NCI-H69 (cell line): ENCODE measurements around the gene ADGRB3.
"Not testable (repeated sequence)": the region's sequence is repeated elsewhere in the genome, so short reads cannot be mapped to it uniquely, and the experiment has no call there.

Source experiments
- DNase-seq: peaks from one replicate; lab custom pipeline; 2025; lab: John Stamatoyannopoulos, UW

Gene ADGRB3

DNA sequence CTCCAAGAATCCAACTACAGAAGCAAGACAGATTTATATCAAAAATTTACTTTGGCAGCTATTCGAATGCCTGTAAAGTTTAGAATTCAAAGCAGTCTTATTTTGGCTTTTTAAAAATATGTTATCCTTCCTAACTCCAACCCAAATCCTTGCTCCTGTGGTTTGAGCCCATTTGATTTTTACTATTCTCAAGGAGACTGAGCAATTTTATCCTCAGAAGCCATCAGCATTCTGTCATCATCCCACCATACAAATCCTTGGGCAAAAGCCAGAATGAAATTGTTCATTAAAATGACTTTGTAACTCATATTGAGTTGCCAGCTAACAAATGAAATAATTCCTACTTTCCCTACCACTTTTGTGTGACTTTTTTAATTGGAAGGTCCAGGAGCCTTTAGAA lies 392.8 kb downstream of the ADGRB3 start:
- DNase-seq, result no peak

DNA sequence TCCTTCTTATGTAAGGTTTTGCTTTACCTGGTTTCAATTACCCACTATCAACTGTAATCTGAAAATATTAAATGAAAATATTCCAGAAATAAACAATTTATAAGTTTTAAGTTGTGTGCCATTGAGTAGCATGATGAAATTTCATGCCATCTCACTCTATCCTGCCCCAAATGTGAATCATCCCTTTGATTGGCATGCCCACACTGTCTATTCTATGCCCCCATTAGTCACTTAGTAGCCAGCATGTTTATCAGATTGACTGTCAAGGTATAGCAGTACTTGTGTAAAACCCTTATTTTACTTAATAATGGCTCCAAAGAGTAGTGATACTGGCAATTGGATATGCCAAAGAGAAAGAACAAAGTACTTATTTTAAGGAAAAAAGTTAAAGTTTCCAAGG lies 403.8 kb downstream of the ADGRB3 start:
- no peak for DNase-seq

DNA sequence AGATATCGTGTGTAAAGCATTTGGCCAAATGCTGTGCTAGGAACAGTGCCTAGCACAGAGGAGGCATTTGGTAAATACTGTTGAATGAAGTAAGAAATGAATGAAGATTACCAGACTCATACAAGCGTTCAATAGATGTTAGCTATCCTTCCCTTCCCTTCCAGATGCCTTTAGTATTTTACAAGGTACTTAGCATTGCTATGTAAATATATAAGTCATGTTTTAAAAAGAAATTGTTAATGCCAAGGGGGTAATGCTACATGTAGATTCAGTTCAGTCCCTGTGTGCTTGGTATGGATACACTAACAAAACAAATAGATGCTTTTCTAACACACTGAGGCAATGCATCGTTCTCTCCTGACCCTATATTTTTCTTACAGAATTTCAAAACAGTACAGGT lies 407.2 kb downstream of the ADGRB3 start:
- DNase-seq, result no peak

DNA sequence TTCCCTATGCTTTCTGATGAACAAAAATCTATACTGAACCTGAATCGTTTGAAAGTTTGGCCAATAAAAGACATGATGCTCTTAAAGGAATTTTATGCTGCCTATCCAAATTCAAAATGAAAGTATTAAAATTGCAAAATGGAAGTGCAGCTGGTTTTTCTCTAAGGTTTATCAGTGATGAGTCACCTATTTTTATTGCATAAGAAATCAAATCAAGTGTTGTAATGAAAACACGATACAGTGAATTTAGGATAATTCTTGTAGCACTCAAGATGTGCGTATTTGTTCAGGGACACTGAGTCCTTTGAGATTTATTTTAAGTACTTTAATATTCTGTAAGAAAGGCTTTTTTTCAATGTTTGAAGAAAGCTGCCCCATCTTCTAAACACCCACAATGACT lies 409.5 kb downstream of the ADGRB3 start:
- DNase-seq, result no peak

DNA sequence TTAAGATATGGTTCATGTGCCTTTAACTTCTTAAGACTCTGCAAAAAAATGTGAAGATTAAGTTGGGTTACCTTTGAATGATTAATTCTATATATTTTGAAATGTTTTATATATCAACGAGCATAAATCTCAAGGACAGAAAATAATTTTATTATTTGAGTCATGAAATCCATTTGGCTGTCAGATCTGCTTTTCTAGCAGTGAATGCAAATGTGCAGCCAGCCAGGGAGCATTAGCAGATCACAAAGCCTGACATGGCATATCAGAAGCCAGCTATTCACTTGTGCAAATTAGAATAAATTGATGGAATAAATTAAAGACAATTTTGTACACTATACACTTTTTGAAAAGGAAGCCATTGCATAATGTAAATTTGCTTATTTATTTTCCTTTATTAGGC lies 424.3 kb downstream of the ADGRB3 start:
- DNase-seq, result no peak

- no peak for DNase-seq
Observed at GRCh38 chr6:69061066-69061465, 426.0 kb downstream of the ADGRB3 start.

DNA sequence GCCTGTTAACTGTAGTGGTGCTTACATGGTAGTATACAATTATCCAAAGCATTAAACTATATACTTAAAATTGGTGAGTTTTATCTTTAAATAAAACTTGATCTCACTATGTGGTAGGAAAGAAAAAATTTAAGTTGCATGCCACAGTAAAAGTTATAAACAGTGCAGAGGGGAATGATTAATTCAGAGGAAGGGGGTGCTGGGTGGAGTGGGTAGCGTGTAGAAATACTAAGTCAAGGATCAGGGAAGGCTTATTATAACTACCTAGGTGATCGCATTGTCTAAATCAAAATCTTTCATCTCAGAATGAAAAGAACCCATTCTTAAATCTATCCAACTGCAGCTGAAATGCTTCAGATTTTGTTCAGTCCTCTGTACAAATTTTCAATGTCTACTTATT lies 428.3 kb downstream of the ADGRB3 start:
- no peak for DNase-seq

GRCh38 chr6:69064226-69064625 lies 429.1 kb downstream of the ADGRB3 start:
- DNase-seq, result no peak

DNA sequence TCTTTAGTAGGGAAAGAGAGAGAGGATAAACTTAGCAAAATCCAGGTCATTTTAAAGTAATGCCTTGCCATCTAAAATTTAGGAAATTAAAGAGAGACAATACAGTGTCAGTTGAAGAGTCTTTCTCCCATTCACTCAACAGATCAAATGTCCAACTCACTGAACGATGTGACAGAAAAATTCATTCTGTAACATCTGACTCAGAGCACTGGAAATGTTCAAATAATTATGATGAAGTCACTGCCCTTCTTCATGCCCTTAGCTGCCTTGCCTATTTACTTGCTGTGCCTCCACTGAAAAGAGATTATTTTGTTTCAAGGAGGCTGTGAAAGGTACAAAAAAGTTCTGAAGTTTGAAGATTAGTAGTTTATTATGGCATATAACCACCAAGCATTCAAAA lies 434.8 kb downstream of the ADGRB3 start:
- no peak for DNase-seq

DNA sequence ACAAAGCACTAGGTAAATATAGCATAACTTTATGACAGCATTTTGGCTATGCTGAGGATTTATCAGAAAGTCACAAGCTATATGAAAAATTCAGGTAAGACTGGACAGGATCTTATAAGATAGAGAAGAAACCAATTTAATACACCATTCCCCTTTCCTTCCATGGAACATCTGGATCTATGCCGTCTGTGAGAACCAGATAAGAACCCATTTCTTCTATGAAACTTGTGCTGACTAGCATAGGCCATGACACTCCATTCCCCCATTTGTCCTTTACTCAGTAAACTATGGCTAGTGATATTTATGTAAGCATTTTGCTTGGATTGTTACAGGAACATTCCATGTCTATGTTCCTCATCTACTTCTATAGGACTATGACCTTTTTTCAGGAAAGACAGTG lies 437.7 kb downstream of the ADGRB3 start:
- no peak for DNase-seq

GRCh38 chr6:69084746-69085335 lies 449.8 kb downstream of the ADGRB3 start:
- DNase-seq, result no peak

DNA sequence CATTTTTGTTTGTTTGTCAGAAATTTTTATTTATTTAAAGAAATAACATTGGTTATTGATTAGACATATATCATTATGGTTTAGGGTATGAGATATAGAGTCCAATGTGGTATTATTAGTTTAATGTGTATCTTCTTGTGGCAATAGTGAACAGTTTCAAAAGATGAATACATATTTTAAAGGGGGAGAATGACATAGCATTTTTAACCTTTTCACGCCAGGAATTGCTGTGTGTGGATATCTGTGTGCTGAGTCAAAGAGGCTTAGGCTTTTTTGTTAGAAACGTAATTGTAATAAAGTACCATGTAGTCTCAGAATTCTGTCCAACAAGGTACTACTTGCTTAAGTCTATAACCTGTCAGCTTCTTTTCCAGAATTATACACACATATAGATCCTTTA lies 451.6 kb downstream of the ADGRB3 start:
- DNase-seq, result no peak

DNA sequence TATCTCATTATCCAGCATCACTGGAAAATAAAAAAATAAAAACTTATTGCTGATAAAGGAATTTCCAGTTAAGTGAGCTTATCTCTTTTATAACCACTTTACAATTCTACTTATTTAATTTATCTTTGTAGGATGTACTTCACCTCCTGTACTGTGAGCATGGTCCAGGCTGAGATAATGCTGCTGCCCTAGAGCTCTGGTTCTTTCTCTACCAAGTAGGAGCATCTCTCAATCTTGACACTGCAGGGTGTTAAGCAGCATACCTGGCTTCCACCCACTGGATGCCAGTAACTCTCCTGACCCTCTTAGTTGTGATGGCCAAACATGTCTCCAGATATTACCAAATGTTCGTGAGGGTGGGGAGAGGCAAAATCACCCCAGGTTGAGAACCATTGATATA lies 454.5 kb downstream of the ADGRB3 start:
- no peak for DNase-seq

DNA sequence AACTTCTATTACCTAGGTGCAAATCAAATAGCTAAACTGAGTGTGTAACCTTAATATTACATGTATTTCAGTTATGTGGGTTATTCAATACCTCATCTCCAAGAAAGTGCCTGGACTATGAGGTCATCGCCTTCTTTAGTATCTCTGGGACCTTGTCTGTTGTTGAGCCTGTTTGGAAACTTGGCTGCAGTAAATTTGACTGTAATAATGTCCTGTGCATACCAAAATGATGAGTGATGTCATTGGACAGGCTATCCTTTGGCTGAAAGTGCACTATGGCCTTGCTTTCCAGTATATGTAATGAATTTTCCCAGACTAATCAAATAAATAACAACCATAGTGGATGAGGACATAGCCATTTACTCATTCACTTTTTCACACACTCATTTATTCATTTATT lies 455.1 kb downstream of the ADGRB3 start:
- DNase-seq, result no peak

DNA sequence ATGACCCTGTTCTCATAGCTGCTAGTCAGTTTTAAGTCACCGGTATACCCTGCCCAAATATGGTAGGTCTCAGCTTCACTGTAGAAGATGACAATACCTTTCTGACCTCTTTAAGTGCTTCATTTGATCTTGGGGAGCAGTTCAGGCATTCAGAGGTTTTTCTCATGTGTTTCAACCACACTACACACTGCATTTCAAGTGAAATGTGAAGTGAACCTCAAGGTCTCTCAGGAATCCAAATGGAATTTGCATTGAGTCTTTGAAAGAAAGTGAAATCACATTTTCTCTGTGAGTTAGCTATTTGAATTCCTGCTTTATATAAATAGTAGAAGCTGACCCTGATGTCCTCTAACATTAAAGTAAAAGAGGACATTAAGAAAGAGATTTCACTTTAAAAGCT lies 461.6 kb downstream of the ADGRB3 start:
- no peak for DNase-seq

DNA sequence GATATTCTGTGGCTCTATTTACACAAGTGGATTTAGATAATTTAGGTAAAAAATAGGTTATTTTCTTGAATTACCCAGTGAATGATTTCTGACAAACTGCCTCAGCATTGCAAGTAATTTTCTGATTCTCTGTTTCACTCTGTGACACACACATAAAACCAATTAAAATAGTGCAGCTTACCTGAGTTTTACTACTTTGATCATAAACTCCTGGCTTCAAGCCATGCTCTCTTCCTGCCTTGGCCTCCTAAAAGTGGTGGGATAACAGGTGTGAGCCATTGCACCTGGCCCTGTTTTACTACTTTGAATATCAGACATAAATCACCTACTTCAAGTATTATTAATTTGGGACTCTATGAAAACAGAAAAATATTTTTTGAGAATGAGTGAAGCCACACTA lies 462.9 kb downstream of the ADGRB3 start:
- peak; percentile 47 for DNase-seq

DNA sequence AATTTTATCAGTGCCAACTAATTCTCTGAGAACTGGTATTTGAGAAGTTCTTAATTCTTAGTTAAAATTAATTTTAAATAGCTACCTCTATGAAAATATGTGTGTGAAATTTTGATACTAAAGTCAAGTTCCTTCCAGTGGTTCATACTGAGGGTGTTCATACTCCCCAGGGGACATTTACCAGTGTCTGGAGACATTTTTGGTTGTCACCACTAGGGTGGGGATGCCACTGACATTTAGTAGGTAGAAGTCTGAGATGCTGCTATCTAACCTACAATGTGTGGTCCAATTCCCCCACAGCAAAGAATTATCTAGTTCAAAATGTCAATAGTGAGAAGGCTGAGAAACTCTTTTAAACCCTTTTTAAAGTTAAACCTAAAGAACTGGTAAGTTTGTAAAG lies 463.8 kb downstream of the ADGRB3 start:
- DNase-seq, result peak; percentile 6

DNA sequence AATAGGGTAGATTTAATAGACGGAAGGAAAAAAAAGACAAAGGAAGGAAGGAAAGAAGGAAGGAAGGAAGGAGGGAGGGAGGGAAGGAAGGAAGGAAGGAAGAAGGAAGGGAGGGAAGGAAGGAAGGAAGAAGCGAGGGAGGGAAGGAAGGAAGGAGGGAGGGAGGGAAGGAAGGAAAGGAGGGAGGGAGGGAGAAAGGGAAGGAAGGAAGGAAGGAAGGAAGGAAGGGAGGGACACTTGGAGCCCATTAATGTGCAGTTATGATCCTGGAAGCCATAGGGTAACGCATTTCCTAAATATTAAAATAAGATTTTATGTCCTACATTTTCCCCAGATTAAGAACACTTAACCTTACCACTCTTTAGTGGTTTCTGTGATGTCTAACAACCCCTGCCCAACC lies 465.7 kb downstream of the ADGRB3 start:
- no peak for DNase-seq

DNA sequence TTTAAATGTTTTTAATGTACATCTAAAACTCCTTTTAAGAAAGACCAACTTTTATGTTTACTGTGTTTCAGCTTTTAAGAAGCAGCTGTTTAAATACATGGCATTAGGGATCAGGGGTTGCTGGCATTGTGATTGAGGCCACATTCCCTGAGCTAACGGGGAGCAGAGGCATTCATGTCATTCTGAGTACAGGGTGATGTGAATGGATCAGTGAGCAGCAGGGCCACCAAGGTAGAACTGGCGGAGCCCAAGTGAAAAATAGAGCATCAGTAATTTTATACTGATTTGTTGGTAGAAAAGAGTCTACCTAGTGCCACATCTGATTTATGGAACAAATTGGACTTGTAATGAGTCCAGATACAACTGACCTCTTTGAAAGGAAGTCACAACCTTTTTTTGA lies 467.3 kb downstream of the ADGRB3 start:
- DNase-seq, result no peak

GRCh38 chr6:69105288-69105687 lies 470.2 kb downstream of the ADGRB3 start:
- peak; percentile 18 for DNase-seq

GRCh38 chr6:69106511-69106910 lies 471.4 kb downstream of the ADGRB3 start:
- peak; percentile 89 for DNase-seq

GRCh38 chr6:69111301-69111700 lies 476.2 kb downstream of the ADGRB3 start:
- no peak for DNase-seq

- peak; percentile 11 for DNase-seq
Observed at GRCh38 chr6:69116658-69117057, 481.6 kb downstream of the ADGRB3 start.

GRCh38 chr6:69121461-69122406 lies 486.7 kb downstream of the ADGRB3 start:
- not testable (repeated sequence) for DNase-seq
